ENCODE results near the gene FAM120AOS. TPM values are rescaled to one million over a fixed set of nuclear protein-coding genes. Genes with fewer than 3 reads are reported as not detected.
"Not testable (repeated sequence)": the region's sequence is repeated elsewhere in the genome, so short reads cannot be mapped to it uniquely, and the experiment has no call there.

Gene FAM120AOS
- total RNA-seq, 1 donor from 2014 or later: 36.4 TPM

DNA sequence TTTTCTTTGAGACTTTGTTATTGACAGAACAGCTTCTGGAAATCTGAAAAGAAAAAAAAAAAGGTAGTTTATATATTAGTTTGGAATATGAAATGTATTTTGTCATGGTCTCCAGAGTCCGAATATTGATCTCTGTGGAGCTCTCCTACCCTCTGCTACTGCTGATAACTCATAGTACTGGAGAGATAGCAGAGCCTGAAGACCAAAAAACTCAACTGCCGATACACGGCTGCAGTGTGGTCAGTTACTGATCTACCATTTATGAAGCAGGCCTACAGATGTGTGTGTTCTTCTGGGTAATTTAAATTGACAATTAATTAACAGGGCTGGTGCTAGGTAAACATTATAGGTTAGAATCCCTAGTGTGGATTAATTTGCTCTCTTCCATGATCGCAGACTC lies 5.7 kb downstream of the FAM120AOS start:
- H3K4me1 Mint-ChIP-seq (ENCODE audit: unreplicated experiment): peaks cover 14% of the 10 kb centered on the region
- H3K4me3 Mint-ChIP-seq (ENCODE audit: unreplicated experiment): no peak overlapping the region
- peaks cover 28% of the 10 kb centered on the region for H3K36me3 Mint-ChIP-seq (ENCODE audit: unreplicated experiment)
- H3K27ac Mint-ChIP-seq (ENCODE audit: unreplicated experiment): no peak overlapping the region
- no peak for DNase-seq (ENCODE audit: extremely low spot score, unreplicated experiment)
- TF ChIP-seq, protein P1, sequence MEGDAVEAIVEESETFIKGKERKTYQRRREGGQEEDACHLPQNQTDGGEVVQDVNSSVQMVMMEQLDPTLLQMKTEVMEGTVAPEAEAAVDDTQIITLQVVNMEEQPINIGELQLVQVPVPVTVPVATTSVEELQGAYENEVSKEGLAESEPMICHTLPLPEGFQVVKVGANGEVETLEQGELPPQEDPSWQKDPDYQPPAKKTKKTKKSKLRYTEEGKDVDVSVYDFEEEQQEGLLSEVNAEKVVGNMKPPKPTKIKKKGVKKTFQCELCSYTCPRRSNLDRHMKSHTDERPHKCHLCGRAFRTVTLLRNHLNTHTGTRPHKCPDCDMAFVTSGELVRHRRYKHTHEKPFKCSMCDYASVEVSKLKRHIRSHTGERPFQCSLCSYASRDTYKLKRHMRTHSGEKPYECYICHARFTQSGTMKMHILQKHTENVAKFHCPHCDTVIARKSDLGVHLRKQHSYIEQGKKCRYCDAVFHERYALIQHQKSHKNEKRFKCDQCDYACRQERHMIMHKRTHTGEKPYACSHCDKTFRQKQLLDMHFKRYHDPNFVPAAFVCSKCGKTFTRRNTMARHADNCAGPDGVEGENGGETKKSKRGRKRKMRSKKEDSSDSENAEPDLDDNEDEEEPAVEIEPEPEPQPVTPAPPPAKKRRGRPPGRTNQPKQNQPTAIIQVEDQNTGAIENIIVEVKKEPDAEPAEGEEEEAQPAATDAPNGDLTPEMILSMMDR (IDR thresholded peaks at IDR 0.05): no peak
- no peaks in the 10 kb centered on the region for H3K27me3 Mint-ChIP-seq (ENCODE audit: unreplicated experiment)
- H3K9me3 Mint-ChIP-seq (ENCODE audit: unreplicated experiment): no peaks in the 10 kb centered on the region

DNA sequence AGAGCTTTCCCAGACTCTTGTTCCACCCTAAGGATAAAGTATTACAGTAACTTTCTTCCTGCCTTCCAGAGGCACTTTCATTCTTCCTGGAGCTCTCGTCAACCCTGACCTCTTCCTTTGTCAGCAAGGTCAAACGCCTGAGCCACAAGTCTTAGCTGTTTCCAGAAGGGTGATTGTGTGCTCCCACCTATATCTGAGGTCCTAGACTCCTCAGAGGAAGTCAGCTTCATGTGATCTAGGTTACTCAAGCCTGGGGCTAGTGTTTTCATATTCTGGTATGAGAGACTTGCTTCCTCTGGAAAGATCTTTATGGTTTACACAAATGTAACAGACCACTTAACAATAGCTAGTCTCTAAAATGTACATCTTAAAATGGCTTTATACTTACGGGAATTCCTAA lies 7.3 kb downstream of the FAM120AOS start:
- Mint-ChIP-seq H3K9me3 (ENCODE audit: unreplicated experiment) (no peaks in the 10 kb centered on the region), H3K4me3 (ENCODE audit: unreplicated experiment) (no peak overlapping the region), H3K27ac (ENCODE audit: unreplicated experiment) (no peak overlapping the region), H3K4me1 (ENCODE audit: unreplicated experiment) (peaks cover 14% of the 10 kb centered on the region), H3K27me3 (ENCODE audit: unreplicated experiment) (no peaks in the 10 kb centered on the region), H3K36me3 (ENCODE audit: unreplicated experiment) (peaks cover 28% of the 10 kb centered on the region)
- no peak for DNase-seq (ENCODE audit: extremely low spot score, unreplicated experiment)
- TF ChIP-seq, protein P1 (IDR thresholded peaks at IDR 0.05): no peak

DNA sequence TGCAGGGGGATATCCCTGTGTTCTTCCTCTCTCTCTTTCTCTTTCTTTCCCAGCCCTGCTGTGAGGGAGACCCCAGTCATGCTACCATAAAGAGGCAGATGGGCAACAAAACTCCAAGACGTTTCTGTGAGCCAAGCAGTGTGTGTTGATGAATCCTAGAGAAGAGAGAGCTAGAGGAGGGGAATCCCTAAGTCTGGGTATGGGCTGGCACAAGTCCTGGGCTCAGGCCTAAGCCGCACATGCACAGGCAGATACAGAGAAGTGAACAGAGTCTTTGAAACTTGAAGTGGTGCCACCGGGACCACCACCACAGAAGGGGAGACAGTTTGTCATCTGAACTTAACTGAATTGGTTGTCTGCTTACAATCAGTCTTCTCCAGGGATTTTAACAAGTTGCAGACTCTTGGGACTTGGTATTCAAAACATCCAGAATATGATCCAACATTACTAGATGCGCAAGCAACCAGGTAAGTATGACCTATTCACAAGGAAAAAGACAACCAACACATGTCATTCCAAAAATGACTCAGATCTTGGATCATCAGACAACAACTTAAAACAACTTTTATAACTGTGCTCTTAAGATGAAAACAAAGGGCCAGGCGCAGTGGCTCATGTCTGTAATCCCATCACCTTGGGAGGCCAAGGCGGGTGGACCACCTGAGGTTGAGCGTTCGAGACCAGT lies 12.3 kb downstream of the FAM120AOS start:
- no peak overlapping the region for H3K27ac Mint-ChIP-seq (ENCODE audit: unreplicated experiment)
- H3K27me3 Mint-ChIP-seq (ENCODE audit: unreplicated experiment): no peaks in the 10 kb centered on the region
- H3K4me1 Mint-ChIP-seq (ENCODE audit: unreplicated experiment): no peaks in the 10 kb centered on the region
- H3K36me3 Mint-ChIP-seq (ENCODE audit: unreplicated experiment): peaks cover 6% of the 10 kb centered on the region
- no peak for DNase-seq (ENCODE audit: extremely low spot score, unreplicated experiment)
- TF ChIP-seq, protein P1 (IDR thresholded peaks at IDR 0.05): no peak
- no peak overlapping the region for H3K4me3 Mint-ChIP-seq (ENCODE audit: unreplicated experiment)
- H3K9me3 Mint-ChIP-seq (ENCODE audit: unreplicated experiment): no peaks in the 10 kb centered on the region

DNA sequence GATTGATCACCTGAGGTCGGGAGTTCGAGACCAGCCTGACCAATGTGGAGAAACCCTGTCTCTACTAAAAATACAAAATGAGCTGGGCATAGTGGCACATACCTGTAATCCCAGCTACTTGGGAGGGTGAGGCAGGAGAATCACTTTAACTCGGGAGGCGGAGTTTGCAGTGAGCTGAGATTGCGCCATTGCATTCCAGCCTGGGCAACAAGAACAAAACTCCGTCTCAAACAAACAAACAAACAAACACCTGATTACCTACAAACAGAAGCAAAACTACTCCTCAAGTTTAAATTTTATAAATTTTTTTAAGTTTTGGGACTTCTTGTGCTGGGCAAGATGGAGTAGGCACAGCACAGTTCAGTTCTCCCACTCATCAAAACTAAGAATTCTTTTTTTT lies 14.1 kb downstream of the FAM120AOS start:
- DNase-seq (ENCODE audit: extremely low spot score, unreplicated experiment); H3K36me3 Mint-ChIP-seq (ENCODE audit: unreplicated experiment); H3K9me3 Mint-ChIP-seq (ENCODE audit: unreplicated experiment); H3K27me3 Mint-ChIP-seq (ENCODE audit: unreplicated experiment); H3K27ac Mint-ChIP-seq (ENCODE audit: unreplicated experiment); H3K4me1 Mint-ChIP-seq (ENCODE audit: unreplicated experiment); H3K4me3 Mint-ChIP-seq (ENCODE audit: unreplicated experiment): not testable (repeated sequence)

DNA sequence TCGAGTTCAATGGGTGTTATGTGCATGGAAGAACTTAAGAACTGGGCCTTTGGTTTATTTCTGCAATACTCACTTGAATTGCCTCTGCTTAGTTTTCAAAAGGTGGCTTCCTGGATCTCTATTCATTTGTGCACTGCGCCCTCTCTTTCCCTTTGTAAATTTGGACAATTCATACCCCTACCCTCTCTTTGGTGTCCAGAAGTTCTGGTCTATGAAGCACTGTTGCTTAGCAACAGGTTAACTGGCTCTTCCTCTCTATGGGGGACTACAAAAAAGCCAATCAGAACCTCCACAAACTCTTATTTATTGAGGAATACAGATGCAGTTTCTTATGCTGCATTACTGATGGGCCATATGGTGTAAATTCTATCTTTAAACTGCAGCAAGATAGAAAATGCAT lies 15.4 kb downstream of the FAM120AOS start:
- no peaks in the 10 kb centered on the region for H3K9me3 Mint-ChIP-seq (ENCODE audit: unreplicated experiment)
- H3K36me3 Mint-ChIP-seq (ENCODE audit: unreplicated experiment): no peaks in the 10 kb centered on the region
- H3K27ac Mint-ChIP-seq (ENCODE audit: unreplicated experiment): no peak overlapping the region
- TF ChIP-seq, protein P1 (IDR thresholded peaks at IDR 0.05): no peak
- H3K4me1 Mint-ChIP-seq (ENCODE audit: unreplicated experiment): no peaks in the 10 kb centered on the region
- no peak for DNase-seq (ENCODE audit: extremely low spot score, unreplicated experiment)
- no peak overlapping the region for H3K4me3 Mint-ChIP-seq (ENCODE audit: unreplicated experiment)
- no peaks in the 10 kb centered on the region for H3K27me3 Mint-ChIP-seq (ENCODE audit: unreplicated experiment)
